Natural killer cell treated with Interleukin-12 subunit alpha and Interleukin-12 subunit beta and Interleukin-15 and Interleukin-18, amount 100 ng/mL, for 72 hours (primary cell): Measurements from ENCODE around the gene TFCP2. TPM values are rescaled to one million over a fixed set of nuclear protein-coding genes. Genes with fewer than 3 reads are reported as not detected.

ENCODE experiments used
- ATAC-seq, 2 donors: fragments of 150-1000 bp; cut with Tn5 transposase in 1 of 2; sonication (Bioruptor Pico), chemical (Tn5 transposase) in 1 of 2; 2 replicates each; pipeline ENCODE4 v1.10.0; 2021
- DNase-seq: peaks from one replicate; pipeline ENCODE4 v3.0.0; 2022; ENCODE audit warnings: low spot score
- H3K27ac Mint-ChIP-seq, 2 donors: 1 replicate in 1 of 2; 2 replicates in 1 of 2; pipeline ENCODE4 v1.8.0; 2022; ENCODE audit warnings: mixed read lengths in 2 of 2, mild to moderate bottlenecking in 1 of 2, moderate library complexity in 1 of 2
- H3K27me3 Mint-ChIP-seq, 2 donors: 1 replicate in 1 of 2; 2 replicates in 1 of 2; pipeline ENCODE4 v1.8.0; 2022; ENCODE audit warnings: mixed read lengths in 2 of 2
- H3K36me3 Mint-ChIP-seq: one replicate; pipeline ENCODE4 v1.8.0; 2022; ENCODE audit warnings: mixed read lengths
- H3K4me1 Mint-ChIP-seq, 2 donors: 1 replicate in 1 of 2; 2 replicates in 1 of 2; pipeline ENCODE4 v1.8.0; 2022; ENCODE audit warnings: low read depth in 2 of 2, mixed read lengths in 2 of 2, mild to moderate bottlenecking in 1 of 2
- H3K4me3 Mint-ChIP-seq: one replicate; pipeline ENCODE4 v1.8.0; 2022; ENCODE audit warnings: mixed read lengths
- H3K9me3 Mint-ChIP-seq: 2 replicates; pipeline ENCODE4 v1.8.0; 2022; ENCODE audit warnings: mixed read lengths
- total RNA-seq, 2 donors: library from RNA; stranded (reverse); gene quantifications; one replicate each; pipeline ENCODE4 v1.2.3, GENCODE V29; 2022

Gene TFCP2
- total RNA-seq, 2 donors from 2014 or later = 33.0 to 46.0 TPM

DNA sequence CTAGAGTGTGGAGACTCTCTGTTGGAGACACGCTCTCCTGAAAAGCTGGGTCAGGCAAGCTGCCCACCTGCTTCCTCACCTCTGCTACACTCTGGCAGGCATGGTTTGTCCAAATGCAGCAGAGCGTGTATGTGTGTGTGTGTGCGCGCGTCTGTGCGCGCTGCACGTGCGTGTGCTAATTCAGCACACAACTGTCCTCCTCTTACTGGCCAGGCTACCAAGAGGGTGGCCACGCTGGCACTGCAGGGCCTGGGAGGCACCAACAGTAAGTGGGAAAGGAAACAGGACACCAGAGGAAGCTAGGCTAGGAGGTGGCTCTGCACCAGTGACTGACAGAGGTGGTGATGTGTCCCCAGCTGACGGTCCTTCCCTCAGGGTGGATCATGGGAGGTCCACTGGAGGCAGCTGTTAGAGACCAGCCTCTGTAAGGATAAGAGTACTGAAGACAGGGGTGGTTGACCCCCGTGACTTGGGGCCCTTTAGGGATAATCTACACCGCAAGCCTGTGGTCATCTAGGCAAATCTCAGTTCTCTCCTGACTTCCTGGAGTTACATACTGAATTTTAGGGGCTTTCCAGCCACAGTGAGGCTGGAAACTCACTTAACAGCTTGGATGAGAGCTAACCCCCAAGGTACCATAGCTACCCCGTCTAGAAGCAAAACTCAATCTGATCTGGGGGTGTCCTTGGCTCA lies 15.6 kb upstream of the TFCP2 start:
- Mint-ChIP-seq H3K4me3 (no peak overlapping the region), H3K4me1 (no peaks in the 10 kb centered on the region), H3K27me3 (no peaks in the 10 kb centered on the region), H3K27ac (no peak overlapping the region), H3K36me3 (no peaks in the 10 kb centered on the region), H3K9me3 (no peaks in the 10 kb centered on the region)
- peak in 1 of 2 donors; percentile 36 for ATAC-seq
- DNase-seq = no peak

DNA sequence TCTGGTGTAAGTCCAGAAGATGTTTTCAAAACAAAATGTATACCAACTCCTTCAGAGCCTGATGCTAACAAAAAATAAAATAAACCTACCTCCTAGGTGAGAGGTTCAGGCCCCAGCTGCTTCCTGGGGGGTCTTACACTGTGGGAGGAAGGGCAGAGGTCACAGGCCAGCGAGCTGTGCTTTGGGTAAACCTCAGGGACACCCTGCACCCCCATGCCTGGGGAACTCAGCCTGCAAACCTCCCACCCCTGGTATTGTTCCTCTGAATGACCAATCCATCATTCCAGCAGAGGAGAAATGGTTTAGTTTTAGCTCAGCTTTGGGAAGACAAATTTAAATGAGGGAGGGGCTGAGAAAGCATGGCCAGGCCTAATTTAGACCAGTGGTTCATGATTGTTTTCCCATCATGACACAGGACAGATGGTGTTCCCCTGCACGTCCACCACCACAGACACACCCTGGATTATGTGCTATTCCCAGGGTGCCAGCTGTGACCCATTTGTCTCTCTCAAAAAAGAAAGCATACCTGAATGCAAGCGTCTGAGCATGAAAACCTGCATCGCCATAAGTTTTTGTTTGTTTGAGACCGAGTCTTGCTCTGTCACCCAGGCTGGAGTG lies 14.5 kb upstream of the TFCP2 start:
- ATAC-seq (no peak), DNase-seq (no peak)
- Mint-ChIP-seq H3K4me1 (no peaks in the 10 kb centered on the region), H3K9me3 (no peaks in the 10 kb centered on the region), H3K27ac (no peak overlapping the region), H3K27me3 (no peaks in the 10 kb centered on the region), H3K36me3 (no peaks in the 10 kb centered on the region), H3K4me3 (no peak overlapping the region)

DNA sequence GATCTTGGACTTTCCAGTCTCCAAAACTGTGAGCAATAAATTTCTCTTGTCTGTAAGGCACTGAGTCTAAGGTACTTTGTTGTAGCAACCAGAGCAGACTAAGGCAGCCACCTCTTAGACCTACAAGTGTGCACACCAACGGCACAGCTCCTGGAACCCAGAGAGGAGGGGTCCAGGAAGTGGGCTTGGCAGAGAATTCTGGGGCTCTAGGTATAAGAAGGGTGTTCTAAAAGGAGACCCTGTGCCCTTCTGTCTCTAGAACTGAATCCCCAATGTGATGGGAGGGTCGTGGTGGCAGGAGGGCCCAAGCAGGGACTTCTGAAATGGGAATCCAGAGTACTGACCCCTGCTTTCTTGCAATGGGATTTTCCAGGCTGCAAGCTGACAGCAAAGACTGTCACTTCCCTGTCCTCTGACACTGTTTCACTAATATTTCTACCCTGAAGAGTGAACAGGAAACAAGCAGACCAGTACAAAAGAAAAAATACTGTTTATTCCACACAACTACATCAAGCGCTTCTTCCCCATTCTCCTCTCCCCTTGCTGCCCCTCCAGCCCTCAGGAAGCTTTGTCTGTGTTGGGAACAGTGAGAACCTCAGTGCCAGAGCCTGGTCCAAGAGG lies 13.6 kb upstream of the TFCP2 start:
- H3K9me3 Mint-ChIP-seq = no peaks in the 10 kb centered on the region
- H3K4me3 Mint-ChIP-seq = no peak overlapping the region
- DNase-seq = no peak
- H3K27ac Mint-ChIP-seq = no peak overlapping the region
- no peak for ATAC-seq
- H3K27me3 Mint-ChIP-seq = no peaks in the 10 kb centered on the region
- no peaks in the 10 kb centered on the region for H3K36me3 Mint-ChIP-seq
- H3K4me1 Mint-ChIP-seq = no peaks in the 10 kb centered on the region

DNA sequence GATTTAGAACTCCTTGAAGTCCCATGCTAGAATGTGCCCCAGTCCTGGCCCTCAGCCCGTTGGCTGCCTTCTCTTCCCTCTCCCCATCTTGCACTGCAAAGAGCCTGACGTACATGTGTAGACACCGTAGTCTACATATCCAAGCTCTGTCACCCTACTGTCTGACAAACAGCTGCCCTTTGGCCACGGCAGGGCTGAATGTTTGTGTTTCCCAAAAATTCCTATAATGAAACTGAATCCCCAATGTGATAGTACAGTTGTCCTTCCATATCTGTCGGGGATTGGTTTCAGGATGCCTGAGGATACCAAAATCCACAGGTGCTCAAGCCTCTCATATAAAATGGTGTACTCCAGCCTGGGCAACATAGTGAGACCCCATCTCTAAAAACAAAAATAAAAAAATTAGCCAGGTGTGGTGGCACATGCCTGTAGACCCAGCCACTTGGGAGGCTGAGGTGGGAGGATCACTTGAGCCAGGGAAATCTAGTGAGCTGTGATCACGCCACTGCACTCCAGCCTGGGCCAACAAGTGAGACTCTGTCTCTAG lies 12.3 kb upstream of the TFCP2 start:
- no peaks in the 10 kb centered on the region for H3K4me1 Mint-ChIP-seq
- H3K9me3 Mint-ChIP-seq = no peaks in the 10 kb centered on the region
- no peak overlapping the region for H3K27ac Mint-ChIP-seq
- DNase-seq (no peak), ATAC-seq (no peak)
- no peak overlapping the region for H3K4me3 Mint-ChIP-seq
- H3K27me3 Mint-ChIP-seq = no peaks in the 10 kb centered on the region
- H3K36me3 Mint-ChIP-seq = no peaks in the 10 kb centered on the region

DNA sequence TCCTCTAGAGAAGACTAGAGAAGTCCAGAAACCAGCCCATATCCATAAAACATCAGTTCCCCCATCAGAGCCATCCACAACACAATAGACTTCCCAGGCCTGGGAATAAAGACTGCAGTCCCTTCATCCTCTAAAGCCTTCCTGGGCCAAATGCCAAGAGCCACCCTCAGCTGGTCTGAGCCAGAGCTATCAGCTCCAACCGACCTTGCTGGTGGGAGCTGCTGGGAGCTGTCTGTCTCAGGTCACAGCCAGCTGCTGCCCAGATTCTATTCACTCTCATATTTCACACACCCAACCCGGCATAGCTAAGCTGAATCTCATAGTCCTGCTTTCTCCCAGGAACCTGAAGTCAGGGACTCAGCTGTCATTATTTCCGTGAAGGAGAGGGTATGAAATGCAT lies 10.9 kb upstream of the TFCP2 start:
- Mint-ChIP-seq H3K9me3 (no peaks in the 10 kb centered on the region), H3K4me3 (no peak overlapping the region), H3K36me3 (no peaks in the 10 kb centered on the region), H3K27ac (no peak overlapping the region), H3K4me1 (no peaks in the 10 kb centered on the region), H3K27me3 (no peaks in the 10 kb centered on the region)
- ATAC-seq (no peak), DNase-seq (no peak)

DNA sequence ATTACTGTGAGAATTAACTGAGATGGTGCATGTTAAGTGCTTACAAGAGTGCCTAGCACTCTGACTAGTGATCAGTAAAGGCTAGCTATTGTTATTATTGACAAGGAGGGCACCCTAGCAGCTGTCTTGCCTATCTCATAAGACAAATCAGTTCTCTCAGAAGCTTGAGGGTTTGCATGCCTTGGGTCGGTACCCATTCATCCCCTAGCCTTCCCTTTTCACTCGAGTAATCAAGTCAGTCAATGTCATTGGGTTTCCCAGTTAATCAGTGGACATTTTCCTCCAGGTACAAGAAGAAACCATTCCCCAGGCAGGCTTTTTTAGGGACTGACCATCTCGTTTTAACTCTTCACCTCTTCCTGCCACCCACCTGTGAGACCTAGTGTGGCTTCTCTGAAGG lies 10.4 kb upstream of the TFCP2 start:
- Mint-ChIP-seq H3K4me3 (no peak overlapping the region), H3K36me3 (no peaks in the 10 kb centered on the region), H3K9me3 (no peaks in the 10 kb centered on the region), H3K27ac (no peak overlapping the region), H3K27me3 (no peaks in the 10 kb centered on the region), H3K4me1 (no peaks in the 10 kb centered on the region)
- DNase-seq (no peak), ATAC-seq (no peak)

DNA sequence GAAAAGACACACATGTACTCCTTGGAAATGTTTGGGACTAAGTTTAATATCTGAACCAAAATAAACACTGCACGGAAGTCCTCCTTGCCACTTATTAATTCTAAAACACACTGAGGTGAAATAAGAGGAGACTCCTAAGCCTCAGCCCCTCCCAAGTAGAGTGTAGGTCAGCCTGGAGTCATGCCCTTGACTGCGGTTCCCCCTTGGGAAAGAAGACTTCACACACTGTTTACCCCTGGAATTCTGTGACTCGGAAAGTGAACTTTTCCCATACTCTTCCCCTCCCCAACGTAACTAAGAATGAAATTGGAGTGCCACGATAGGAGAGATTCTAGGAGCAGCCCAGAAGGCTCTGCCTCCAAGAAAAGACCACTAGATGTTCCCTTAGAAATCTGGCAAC lies 8.6 kb upstream of the TFCP2 start:
- H3K27ac Mint-ChIP-seq = no peak overlapping the region
- no peaks in the 10 kb centered on the region for H3K9me3 Mint-ChIP-seq
- H3K4me3 Mint-ChIP-seq = no peak overlapping the region
- H3K36me3 Mint-ChIP-seq = no peaks in the 10 kb centered on the region
- ATAC-seq (no peak), DNase-seq (no peak)
- H3K4me1 Mint-ChIP-seq = no peaks in the 10 kb centered on the region
- no peaks in the 10 kb centered on the region for H3K27me3 Mint-ChIP-seq

DNA sequence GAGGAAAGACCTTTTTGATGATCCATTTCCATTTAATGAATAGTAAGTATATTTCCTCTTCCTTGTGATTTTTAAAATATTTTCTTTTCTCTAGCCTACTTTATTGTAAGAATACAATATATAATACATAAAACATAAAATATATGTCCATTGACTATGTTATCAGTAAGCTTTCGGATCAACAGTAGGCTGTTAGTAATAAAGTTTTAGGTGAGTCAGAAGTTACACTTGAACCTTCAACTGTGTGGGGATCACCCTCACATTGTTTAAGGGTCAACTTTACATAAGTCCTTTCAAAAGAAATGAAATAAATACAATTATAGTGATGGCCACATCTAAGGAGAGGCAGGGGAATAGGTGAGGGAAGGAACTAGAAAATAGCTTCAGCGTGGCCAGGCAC lies 5.0 kb upstream of the TFCP2 start:
- ATAC-seq (no peak), DNase-seq (no peak)
- Mint-ChIP-seq H3K36me3 (no peaks in the 10 kb centered on the region), H3K4me3 (no peak overlapping the region), H3K4me1 (peaks cover 3 to 5% of the 10 kb centered on the region in 2 donors), H3K27ac (no peak overlapping the region), H3K27me3 (no peaks in the 10 kb centered on the region), H3K9me3 (no peaks in the 10 kb centered on the region)

DNA sequence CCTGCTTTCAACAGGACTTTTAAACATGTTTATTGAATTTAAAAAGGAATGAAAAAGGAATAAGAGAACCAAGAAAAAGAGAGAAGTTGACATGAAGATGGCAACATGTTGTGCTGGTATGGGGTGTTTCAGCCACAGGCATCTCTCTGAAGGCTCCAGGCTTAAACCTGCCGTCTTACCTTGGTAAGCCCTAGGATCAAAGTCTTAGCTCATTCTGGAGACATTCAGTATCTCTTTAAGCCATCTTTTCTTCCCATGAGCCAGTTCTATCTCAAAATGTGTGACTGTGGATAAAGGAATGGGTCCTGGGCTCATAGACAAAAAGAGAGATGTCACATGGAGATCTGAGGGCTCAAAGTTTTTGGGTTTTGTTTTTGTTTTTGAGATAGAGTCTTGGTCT lies 1.6 kb upstream of the TFCP2 start:
- no peaks in the 10 kb centered on the region for H3K36me3 Mint-ChIP-seq
- ATAC-seq (no peak), DNase-seq (no peak)
- H3K4me1 Mint-ChIP-seq = peaks cover 7 to 8% of the 10 kb centered on the region in 2 donors
- H3K9me3 Mint-ChIP-seq = no peaks in the 10 kb centered on the region
- H3K27me3 Mint-ChIP-seq = no peaks in the 10 kb centered on the region
- no peak overlapping the region for H3K27ac Mint-ChIP-seq
- H3K4me3 Mint-ChIP-seq = no peak overlapping the region

DNA sequence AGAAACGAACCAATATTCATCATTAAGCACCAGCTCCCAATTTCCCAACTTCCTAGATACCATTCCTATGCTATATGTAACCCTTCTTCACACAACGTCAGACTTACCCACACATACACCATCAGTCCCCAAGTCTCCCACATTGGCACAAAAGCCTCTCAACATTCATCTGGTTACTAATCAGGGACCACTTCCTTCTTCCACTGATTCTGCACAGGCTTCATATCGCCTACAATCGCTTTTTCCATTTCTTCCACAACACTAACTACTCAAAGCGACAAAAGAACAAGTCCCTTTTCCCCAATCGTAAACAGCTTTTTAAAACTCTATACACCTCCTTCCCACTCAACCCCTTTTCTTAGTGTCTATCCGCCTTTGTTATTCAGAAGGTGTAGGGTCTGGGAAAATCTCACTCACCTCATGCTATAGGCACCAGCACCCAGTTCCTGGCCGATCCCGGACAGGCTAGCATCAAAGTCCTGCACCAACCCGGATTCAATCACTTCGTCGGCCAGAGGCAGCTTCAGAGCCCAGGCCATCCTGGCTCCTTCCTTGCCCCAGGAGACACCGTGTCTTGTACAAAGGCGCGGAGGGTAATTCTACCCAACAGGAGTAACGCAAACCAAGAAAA lies 936 bp downstream of the TFCP2 start:
- Mint-ChIP-seq H3K4me3 (no peak overlapping the region), H3K27me3 (no peaks in the 10 kb centered on the region), H3K9me3 (no peaks in the 10 kb centered on the region), H3K4me1 (peaks cover 12 to 15% of the 10 kb centered on the region in 2 donors), H3K27ac (no peak overlapping the region), H3K36me3 (no peaks in the 10 kb centered on the region)
- ATAC-seq (peak in 1 of 2 donors; percentile 1), DNase-seq (no peak)

DNA sequence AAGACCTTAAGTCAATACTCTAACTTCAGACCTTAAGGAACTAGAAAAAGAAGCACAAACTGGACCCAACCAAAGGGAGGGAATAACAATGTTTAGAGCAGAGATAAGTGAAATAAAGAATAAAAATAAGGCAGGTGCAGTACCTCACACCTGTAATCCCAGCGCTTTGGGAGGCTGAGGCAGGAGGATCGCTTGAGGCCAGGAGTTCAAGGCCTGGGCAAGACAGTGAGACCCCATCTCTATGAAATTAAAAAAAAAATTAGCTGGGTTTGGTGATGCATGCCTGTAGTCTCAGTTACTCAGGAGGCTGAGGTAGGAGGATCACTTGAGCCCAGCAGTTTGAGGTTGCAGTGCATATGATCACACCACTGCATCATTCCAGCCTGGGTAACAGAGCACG lies 9.1 kb downstream of the TFCP2 start:
- Mint-ChIP-seq H3K9me3 (no peaks in the 10 kb centered on the region), H3K36me3 (no peaks in the 10 kb centered on the region), H3K27me3 (no peaks in the 10 kb centered on the region), H3K27ac (no peak overlapping the region), H3K4me1 (peaks cover 39 to 44% of the 10 kb centered on the region in 2 donors), H3K4me3 (no peak overlapping the region)
- ATAC-seq (no peak), DNase-seq (no peak)

DNA sequence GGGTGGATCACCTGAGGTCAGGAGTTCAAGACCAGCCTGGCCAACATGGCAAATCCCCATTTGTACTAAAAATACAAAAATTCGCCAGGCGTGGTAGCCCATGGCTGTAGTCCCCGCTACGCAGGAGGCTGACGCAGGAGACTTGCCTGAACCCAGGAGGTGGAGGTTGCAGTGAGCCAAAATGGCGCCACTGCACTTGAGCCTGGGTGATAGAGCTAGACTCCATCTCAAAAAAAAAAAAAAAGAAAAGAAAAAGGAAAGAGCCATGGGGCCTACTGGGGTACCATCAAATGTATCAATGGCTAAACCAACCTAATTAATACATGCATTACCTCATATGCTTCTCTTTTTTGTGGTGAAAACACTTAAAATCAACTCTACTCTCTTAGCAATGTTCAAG lies 10.7 kb downstream of the TFCP2 start:
- Mint-ChIP-seq H3K9me3 (no peaks in the 10 kb centered on the region), H3K27ac (no peak overlapping the region), H3K36me3 (no peaks in the 10 kb centered on the region), H3K27me3 (no peaks in the 10 kb centered on the region), H3K4me1 (peaks cover 39 to 45% of the 10 kb centered on the region in 2 donors), H3K4me3 (no peak overlapping the region)
- ATAC-seq = no peak
- no peak for DNase-seq

DNA sequence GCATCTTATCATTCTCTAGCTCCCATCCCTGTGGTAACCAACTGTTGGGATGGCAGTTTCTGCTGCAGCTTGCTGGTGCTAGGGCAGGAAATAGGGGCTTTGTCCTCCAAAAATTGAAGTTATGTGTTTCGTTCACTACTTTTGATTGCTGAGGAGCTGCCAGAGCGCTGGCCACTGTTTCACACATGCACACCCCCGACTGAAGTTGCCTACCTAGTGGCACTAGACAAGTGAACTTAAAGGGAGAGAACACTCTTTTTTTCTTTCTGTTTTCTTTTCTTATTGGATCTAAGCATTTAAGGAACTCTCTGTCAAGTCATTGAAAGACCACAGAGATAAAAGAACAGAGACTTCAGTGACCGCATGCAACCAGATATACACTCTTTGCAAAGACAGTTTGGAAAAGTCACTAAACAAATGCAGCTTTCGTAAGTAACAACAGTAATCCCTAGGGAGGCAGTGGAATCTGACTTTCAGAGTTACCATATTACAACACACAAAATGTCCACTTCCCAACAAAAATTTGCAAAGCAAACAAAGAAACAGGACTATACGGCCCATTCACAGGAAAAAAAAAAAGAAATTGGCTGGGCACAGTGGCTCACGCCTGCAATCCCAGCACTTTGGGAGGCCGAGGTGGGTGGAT lies 12.0 kb downstream of the TFCP2 start:
- ATAC-seq (peak in 1 of 2 donors; percentile 68), DNase-seq (no peak)
- no peaks in the 10 kb centered on the region for H3K9me3 Mint-ChIP-seq
- H3K27me3 Mint-ChIP-seq = no peaks in the 10 kb centered on the region
- H3K4me1 Mint-ChIP-seq = peaks cover 33 to 41% of the 10 kb centered on the region in 2 donors
- H3K27ac Mint-ChIP-seq = peak overlapping the region in 1 of 2 donors; percentile 53
- H3K4me3 Mint-ChIP-seq = peak overlapping the region; percentile 64
- no peaks in the 10 kb centered on the region for H3K36me3 Mint-ChIP-seq
